AG09309 (cell line): ENCODE data around the gene GARIN5A.

Experiments used
- DNase-seq: peaks from one replicate; pipeline ENCODE4 v3.0.0-alpha.2; 2010; ENCODE audit warnings: low read depth
- H3K4me3 ChIP-seq: 2 replicates; pipeline ENCODE4 v1.5.1; 2011; ENCODE audit warnings: mild to moderate bottlenecking, low read depth, low read length, moderate library complexity; ENCODE audit not compliant: control insufficient read depth
- TF ChIP-seq, protein P1 (sequence below): IDR thresholded peaks from 2 replicates; pipeline ENCODE4 v1.5.1; 2011; ENCODE audit warnings: mild to moderate bottlenecking, low read depth, low read length, inconsistent platforms; ENCODE audit not compliant: insufficient read depth, control insufficient read depth; ENCODE audit errors: missing control alignments

GARIN5A gene

DNA sequence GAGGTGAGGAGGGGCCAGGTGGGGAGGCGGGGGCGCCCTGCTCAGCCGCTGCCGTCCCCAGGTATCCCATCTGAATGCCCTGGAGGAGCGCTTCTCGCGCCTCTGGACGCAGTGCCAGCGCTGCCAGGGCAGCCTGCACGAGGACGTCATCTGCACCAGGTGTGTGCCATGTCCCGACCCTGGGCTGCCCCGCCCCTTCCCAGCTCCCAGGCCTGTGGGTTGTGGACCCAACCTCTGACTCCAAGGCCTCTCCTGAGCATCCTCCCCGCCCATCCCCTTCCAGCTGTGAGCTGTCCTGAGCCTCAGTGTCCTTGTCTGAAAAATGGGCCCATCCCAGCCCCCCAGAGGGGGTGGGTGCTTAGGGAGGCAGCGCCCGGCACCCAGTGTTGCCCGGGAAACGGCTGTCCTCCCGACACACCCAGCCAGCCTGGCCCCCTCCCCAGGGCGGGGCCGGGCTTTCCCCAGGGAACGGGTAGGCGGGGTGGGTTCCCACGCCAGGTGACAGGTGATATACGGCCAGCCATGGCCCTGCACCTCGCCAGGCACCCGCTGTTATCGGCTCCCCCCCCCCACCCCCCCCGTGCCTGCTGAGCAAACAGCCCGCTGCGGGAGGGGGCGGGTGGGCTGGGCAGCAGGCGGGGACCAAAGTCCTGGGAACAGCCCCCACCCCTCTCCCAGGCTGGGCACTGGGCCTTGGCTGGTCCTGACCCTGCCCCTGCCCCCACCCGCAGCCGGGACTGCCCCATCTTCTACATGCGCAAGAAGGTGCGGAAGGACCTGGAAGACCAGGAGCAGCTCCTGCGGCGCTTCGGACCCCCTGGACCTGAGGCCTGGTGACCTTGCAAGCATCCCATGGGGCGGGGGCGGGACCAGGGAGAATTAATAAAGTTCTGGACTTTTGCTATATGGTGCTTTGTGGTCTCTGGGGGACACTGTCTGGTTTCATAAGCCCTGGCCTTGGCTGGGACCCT lies 59.3 kb downstream of the GARIN5A start:
- DNase-seq, result no peak
- H3K4me3 ChIP-seq, result no peak overlapping the region
- TF ChIP-seq, protein P1, sequence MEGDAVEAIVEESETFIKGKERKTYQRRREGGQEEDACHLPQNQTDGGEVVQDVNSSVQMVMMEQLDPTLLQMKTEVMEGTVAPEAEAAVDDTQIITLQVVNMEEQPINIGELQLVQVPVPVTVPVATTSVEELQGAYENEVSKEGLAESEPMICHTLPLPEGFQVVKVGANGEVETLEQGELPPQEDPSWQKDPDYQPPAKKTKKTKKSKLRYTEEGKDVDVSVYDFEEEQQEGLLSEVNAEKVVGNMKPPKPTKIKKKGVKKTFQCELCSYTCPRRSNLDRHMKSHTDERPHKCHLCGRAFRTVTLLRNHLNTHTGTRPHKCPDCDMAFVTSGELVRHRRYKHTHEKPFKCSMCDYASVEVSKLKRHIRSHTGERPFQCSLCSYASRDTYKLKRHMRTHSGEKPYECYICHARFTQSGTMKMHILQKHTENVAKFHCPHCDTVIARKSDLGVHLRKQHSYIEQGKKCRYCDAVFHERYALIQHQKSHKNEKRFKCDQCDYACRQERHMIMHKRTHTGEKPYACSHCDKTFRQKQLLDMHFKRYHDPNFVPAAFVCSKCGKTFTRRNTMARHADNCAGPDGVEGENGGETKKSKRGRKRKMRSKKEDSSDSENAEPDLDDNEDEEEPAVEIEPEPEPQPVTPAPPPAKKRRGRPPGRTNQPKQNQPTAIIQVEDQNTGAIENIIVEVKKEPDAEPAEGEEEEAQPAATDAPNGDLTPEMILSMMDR, result no peak
